ENCODE measurements around the gene HHIPL1. TPM values are rescaled to one million over a fixed set of nuclear protein-coding genes. Genes with fewer than 3 reads are reported as not detected.
A peak's percentile ranks its signal among the peaks of the same experiment; 100 is the strongest.

Gene HHIPL1
- total RNA-seq, 1 experiment from 2014 or later, result 2.1 TPM

- peaks cover 52% of the 10 kb centered on the region for H3K4me1 ChIP-seq (ENCODE audit: control insufficient read depth, insufficient read depth, low read length)
- in situ Hi-C loops (cut with HindIII; ENCODE audit: low pct_unique_long_range_greater_than_20kb, low sequenced_read_pairs), result no loop called here
- CTCF ChIA-PET, result interaction anchor here (0.6 kb wide), 1 partner anchor 36 kb away, joined by 8 read pairs; no protein-coding TSS in a partner anchor
- H3K9me3 ChIP-seq (ENCODE audit: control insufficient read depth, insufficient read depth, low read depth, low read length), result no peaks in the 10 kb centered on the region
- H3K36me3 ChIP-seq (ENCODE audit: control insufficient read depth, insufficient read depth, low read length), result peaks cover 2% of the 10 kb centered on the region; the same call in 1 of the 2 replicates
- peak overlapping the region; percentile 84 for H3K27ac ChIP-seq (ENCODE audit: low read length)
- no peaks in the 10 kb centered on the region for H3K27me3 ChIP-seq (ENCODE audit: control insufficient read depth, insufficient read depth, low read length)
- ATAC-seq, result no peak
- BruUV-seq (replicated peaks), result no TSS peak
- DNase-seq (ENCODE audit: low read depth, low spot score), result no peak
- peak overlapping the region; percentile 73 to 78 for H3K4me3 ChIP-seq (ENCODE audit: low read depth in 2 of 2, low read length in 2 of 2)
- TF ChIP-seq SIN3A (IDR thresholded peaks at IDR 0.05; ENCODE audit: borderline replicate concordance, insufficient read depth, low read depth, low read length) (no peak), TCF7L2 (IDR thresholded peaks at IDR 0.05; ENCODE audit: low read depth, low read length) (no peak), CTCF (IDR thresholded peaks at IDR 0.05) (no peak), POLR2AphosphoS5 (IDR thresholded peaks at IDR 0.05; ENCODE audit: low read depth, low read length) (no peak)
- TF ChIP-seq, protein P1, sequence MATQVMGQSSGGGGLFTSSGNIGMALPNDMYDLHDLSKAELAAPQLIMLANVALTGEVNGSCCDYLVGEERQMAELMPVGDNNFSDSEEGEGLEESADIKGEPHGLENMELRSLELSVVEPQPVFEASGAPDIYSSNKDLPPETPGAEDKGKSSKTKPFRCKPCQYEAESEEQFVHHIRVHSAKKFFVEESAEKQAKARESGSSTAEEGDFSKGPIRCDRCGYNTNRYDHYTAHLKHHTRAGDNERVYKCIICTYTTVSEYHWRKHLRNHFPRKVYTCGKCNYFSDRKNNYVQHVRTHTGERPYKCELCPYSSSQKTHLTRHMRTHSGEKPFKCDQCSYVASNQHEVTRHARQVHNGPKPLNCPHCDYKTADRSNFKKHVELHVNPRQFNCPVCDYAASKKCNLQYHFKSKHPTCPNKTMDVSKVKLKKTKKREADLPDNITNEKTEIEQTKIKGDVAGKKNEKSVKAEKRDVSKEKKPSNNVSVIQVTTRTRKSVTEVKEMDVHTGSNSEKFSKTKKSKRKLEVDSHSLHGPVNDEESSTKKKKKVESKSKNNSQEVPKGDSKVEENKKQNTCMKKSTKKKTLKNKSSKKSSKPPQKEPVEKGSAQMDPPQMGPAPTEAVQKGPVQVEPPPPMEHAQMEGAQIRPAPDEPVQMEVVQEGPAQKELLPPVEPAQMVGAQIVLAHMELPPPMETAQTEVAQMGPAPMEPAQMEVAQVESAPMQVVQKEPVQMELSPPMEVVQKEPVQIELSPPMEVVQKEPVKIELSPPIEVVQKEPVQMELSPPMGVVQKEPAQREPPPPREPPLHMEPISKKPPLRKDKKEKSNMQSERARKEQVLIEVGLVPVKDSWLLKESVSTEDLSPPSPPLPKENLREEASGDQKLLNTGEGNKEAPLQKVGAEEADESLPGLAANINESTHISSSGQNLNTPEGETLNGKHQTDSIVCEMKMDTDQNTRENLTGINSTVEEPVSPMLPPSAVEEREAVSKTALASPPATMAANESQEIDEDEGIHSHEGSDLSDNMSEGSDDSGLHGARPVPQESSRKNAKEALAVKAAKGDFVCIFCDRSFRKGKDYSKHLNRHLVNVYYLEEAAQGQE (IDR thresholded peaks at IDR 0.05; ENCODE audit: insufficient read depth in 1 of 2, low read depth in 2 of 2, low read length in 1 of 2), result no peak
- intact Hi-C loops (cut with micrococcal nuclease; ENCODE audit: unreplicated experiment), result loop anchor here (5.0 kb wide), 1 partner anchor 34 kb away; no protein-coding TSS in a partner anchor
- POLR2A ChIA-PET, result no interaction called here
Measured at GRCh38 chr14:99601361-99601831, 43.5 kb upstream of the HHIPL1 start.

DNA sequence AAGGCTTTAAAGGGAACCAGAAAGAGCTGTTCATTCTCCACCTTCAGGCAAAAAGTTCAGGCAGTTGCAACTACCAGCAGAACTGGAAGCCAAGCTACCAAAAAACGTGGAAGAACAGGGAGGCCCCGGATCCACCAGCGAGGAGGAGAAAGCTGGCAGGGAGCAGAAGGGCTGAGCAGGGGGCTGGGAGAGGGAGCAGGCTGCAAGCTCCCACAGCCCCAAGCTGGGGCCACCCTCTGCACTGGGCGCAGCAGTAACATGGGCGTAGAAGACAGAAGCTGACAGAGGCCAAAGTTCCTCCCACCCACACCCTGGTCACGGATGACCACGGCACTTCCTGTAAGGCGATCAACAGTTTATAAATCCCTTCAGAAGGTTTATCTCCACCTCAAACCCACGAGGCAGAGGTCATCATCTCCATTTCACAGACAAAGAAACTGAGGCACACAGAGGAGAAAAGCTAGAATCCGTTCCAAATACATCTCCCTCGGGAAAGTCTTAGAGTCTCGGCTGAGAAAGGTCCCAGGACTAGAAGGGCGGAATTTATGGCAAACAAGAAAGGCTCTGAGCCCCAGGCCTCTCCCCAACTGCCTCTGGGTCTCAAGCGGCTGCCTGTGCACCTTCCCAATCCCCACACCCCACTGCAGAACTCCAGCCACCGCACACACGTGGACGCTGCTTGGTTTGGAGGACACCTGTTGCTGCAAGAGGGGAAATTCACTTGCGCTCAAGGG is 42.7 kb upstream of the HHIPL1 start:
- Histone ChIP-seq H3K36me3 (ENCODE audit: control insufficient read depth, insufficient read depth, low read length) (peaks cover 2% of the 10 kb centered on the region; the same call in 1 of the 2 replicates), H3K27me3 (ENCODE audit: control insufficient read depth, insufficient read depth, low read length) (no peaks in the 10 kb centered on the region), H3K4me1 (ENCODE audit: control insufficient read depth, insufficient read depth, low read length) (peaks cover 46% of the 10 kb centered on the region), H3K9me3 (ENCODE audit: control insufficient read depth, insufficient read depth, low read depth, low read length) (no peaks in the 10 kb centered on the region), H3K4me3 (ENCODE audit: low read depth in 2 of 2, low read length in 2 of 2) (peak overlapping the region; percentile 73 to 78), H3K27ac (ENCODE audit: low read length) (peak overlapping the region; percentile 84)
- ATAC-seq, result no peak
- no peak for DNase-seq (ENCODE audit: low read depth, low spot score)
- in situ Hi-C loops (cut with HindIII; ENCODE audit: low pct_unique_long_range_greater_than_20kb, low sequenced_read_pairs) (no loop called here), intact Hi-C loops (cut with micrococcal nuclease; ENCODE audit: unreplicated experiment) (loop anchor here (5.0 kb wide), 1 partner anchor 35 kb away; no protein-coding TSS in a partner anchor)
- CTCF ChIA-PET, result interaction anchor here (0.6 kb wide), 1 partner anchor 37 kb away, joined by 8 read pairs; no protein-coding TSS in a partner anchor
- BruUV-seq (replicated peaks), result TSS peak; percentile 62
- TF ChIP-seq POLR2AphosphoS5 (IDR thresholded peaks at IDR 0.05; ENCODE audit: low read depth, low read length), result no peak
- POLR2A ChIA-PET, result no interaction called here
